Lower lobe of right lung (tissue), 2 donors: ENCODE data around the gene USF2. TPM values are rescaled to one million over a fixed set of nuclear protein-coding genes. Genes with fewer than 3 reads are reported as not detected.

Experiments
- ATAC-seq, 2 donors: fragments of 200-7000 bp; cut with Tn5 transposase; one replicate each; pipeline ENCODE4 v1.9.1; 2020 to 2022; ENCODE audit warnings: mild to moderate bottlenecking in 2 of 2, moderate library complexity in 2 of 2
- DNase-seq: peaks from one replicate; pipeline ENCODE4 v3.0.0-alpha.2; 2020
- H3K27ac ChIP-seq: fragments of 200-600 bp; one replicate; pipeline ENCODE4 v1.8.0; 2022
- H3K27me3 ChIP-seq: fragments of 200-600 bp; one replicate; pipeline ENCODE4 v1.8.0; 2022; ENCODE audit warnings: low read depth
- H3K36me3 ChIP-seq: fragments of 200-600 bp; one replicate; pipeline ENCODE4 v1.8.0; 2022; ENCODE audit warnings: mild to moderate bottlenecking
- H3K4me1 ChIP-seq: fragments of 200-600 bp; one replicate; pipeline ENCODE4 v1.8.0; 2022
- H3K4me3 ChIP-seq: fragments of 200-600 bp; one replicate; pipeline ENCODE4 v1.8.0; 2022; ENCODE audit warnings: mild to moderate bottlenecking
- H3K9me3 ChIP-seq: fragments of 200-600 bp; one replicate; pipeline ENCODE4 v1.8.0; 2022
- CTCF ChIP-seq: fragments of 200-600 bp; IDR thresholded peaks from one replicate; pipeline ENCODE4 v1.8.0; 2022; ENCODE audit warnings: antibody characterized with exemption, mild to moderate bottlenecking
- intact Hi-C: fragments of 100-400 bp; cut with DNase I; formaldehyde crosslinking; loops from one replicate; pipeline ENCODE4 v1.11.0; 2022
- total RNA-seq: library from RNA; stranded (reverse); fragmentation: NEBNext Ultra II Directional; extraction: Animal tissue kit (Norgen Biotek cat#: 25700); gene quantifications from one replicate; pipeline ENCODE4 v1.2.1, GENCODE V29; 2021
- donor health status: DM: no; HTN: yes; CAD: no; lungs with severe emphysema.

Gene USF2
- total RNA-seq, 1 donor from 2014 or later = 171 TPM

GRCh38 chr19:35271546-35271945, 2.8 kb downstream of the USF2 start:
- no peak overlapping the region for H3K27ac ChIP-seq
- H3K4me1 ChIP-seq = peaks cover 25% of the 10 kb centered on the region
- ATAC-seq (no peak), DNase-seq (no peak)
- peaks cover 68% of the 10 kb centered on the region for H3K36me3 ChIP-seq
- intact Hi-C loops = no loop called here
- H3K27me3 ChIP-seq = no peaks in the 10 kb centered on the region
- H3K4me3 ChIP-seq = no peak overlapping the region
- no peak for TF ChIP-seq CTCF
- H3K9me3 ChIP-seq = no peaks in the 10 kb centered on the region

GRCh38 chr19:35272122-35272719, 3.5 kb downstream of the USF2 start:
- peaks cover 74% of the 10 kb centered on the region for H3K36me3 ChIP-seq
- no peaks in the 10 kb centered on the region for H3K27me3 ChIP-seq
- DNase-seq (no peak), ATAC-seq (no peak)
- no peak overlapping the region for H3K27ac ChIP-seq
- intact Hi-C loops = no loop called here
- TF ChIP-seq CTCF = no peak
- H3K4me3 ChIP-seq = no peak overlapping the region
- H3K9me3 ChIP-seq = no peaks in the 10 kb centered on the region
- H3K4me1 ChIP-seq = peaks cover 19% of the 10 kb centered on the region

GRCh38 chr19:35272954-35273649, 4.3 kb downstream of the USF2 start:
- TF ChIP-seq CTCF = no peak
- Histone ChIP-seq H3K27me3 (no peaks in the 10 kb centered on the region), H3K9me3 (no peaks in the 10 kb centered on the region), H3K36me3 (peaks cover 74% of the 10 kb centered on the region), H3K27ac (no peak overlapping the region), H3K4me1 (peaks cover 17% of the 10 kb centered on the region), H3K4me3 (no peak overlapping the region)
- DNase-seq (no peak), ATAC-seq (no peak)
- intact Hi-C loops = no loop called here

GRCh38 chr19:35273686-35274259, 5.0 kb downstream of the USF2 start:
- Histone ChIP-seq H3K36me3 (peaks cover 80% of the 10 kb centered on the region), H3K4me3 (no peak overlapping the region), H3K9me3 (no peaks in the 10 kb centered on the region), H3K27me3 (no peaks in the 10 kb centered on the region), H3K27ac (no peak overlapping the region), H3K4me1 (peaks cover 17% of the 10 kb centered on the region)
- TF ChIP-seq CTCF = no peak
- intact Hi-C loops = no loop called here
- DNase-seq (no peak), ATAC-seq (no peak)

- intact Hi-C loops = no loop called here
- Histone ChIP-seq H3K27me3 (no peaks in the 10 kb centered on the region), H3K9me3 (no peaks in the 10 kb centered on the region), H3K4me1 (peaks cover 17% of the 10 kb centered on the region), H3K36me3 (peaks cover 85% of the 10 kb centered on the region), H3K27ac (no peak overlapping the region), H3K4me3 (no peak overlapping the region)
- no peak for DNase-seq
- no peak for TF ChIP-seq CTCF
- ATAC-seq = no peak
Observed at GRCh38 chr19:35274323-35274722, 5.6 kb downstream of the USF2 start.
